Measurements from ENCODE around the gene TRNP1. TPM values are rescaled to one million over a fixed set of nuclear protein-coding genes. Genes with fewer than 3 reads are reported as not detected.

Gene TRNP1
- total RNA-seq, 1 donor from 2014 or later = 5.4 TPM

DNA sequence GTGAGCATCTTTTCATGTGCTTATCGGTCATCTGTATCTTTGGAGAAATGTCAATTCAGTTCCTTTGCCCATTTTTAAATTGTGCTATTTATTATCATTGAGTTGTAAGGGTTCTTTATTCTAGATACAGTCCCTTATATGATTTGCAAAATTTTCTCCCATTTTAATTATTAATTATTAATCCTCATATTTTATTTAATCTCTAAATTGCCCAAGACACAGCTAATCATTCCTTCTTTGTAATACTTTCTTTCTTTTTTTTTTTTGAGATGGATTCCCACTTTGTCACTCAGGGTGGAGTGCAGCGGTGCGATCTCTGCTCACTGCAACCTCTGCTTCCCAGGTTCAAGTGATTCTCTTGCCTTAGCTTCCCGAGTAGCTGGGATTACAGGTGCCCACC is 32.2 kb downstream of the TRNP1 start:
- no peak for DNase-seq (ENCODE audit: low read depth)

DNA sequence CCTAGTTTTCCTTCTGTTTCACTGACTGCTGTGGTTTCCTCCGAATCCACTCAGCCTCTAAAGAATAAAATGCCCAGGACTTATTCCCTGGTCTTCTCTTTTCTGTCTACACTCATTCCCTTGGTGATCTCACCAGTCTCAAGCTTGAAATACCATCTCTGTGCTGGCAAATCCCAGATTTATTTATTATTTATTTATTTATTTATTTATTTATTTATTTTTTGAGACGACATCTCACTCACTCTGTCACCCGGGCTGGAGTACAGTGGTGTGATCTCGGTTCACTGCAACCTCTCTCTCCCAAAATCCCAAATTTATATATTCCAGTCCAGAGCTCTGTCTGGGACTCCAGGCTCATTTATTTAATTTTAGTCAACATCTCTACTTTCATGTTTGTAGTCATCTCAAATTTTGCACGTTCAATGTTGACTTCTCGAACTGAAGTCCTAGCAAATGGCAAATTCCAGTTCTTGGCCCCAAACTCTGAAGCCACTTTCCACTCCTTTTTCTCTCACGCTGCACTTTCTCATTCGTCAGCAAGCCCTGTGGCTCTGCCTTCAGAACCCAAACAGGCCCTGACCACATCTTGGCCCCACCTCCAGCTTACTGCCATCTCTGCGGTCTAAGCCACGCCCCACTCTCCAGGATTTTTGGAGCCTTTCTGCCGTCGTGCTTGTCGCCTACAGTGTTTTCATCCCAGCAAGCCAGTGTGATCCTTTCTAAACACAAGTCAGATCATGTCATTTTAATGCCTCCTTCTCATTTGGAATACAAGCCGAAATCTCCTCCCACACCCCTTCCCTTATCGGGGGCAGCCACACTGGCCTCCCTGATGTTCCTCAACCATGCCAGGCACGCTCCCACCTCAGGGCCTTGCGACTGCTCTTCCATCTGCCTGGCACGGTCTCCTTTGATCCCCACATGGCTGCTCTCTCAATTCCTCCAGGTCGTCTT is 33.4 kb downstream of the TRNP1 start:
- peak; percentile 89 for DNase-seq (ENCODE audit: low read depth)

DNA sequence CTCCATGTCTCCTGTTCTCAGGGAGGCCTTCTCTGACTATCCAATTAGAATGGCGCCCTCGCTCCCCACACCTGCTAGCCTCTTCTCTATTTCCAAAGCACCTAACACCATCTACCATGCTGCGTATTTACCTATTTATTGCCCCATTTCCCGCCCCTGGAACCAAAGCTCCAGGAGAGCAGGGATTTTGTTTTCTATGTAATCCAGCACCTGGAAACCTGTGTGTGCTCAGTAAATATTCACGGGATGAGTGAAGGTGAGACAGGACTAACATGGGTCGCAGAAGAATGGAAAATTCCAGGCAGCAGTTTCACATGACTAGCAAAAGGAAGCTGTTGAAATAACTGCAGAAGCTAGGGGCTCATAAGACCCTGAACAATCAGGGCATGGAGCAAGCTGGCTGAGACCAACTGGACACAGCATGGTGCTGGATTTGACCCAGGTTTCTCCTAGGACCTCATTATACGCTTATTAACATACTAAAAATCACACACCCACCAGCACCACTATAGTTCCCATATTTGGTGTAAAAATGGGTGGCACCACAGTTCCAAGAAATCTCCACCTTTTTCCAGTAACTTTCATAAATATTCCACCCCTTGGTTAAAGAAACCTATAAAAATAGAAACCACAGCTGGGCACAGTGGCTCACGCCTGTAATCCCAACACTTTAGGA is 34.2 kb downstream of the TRNP1 start:
- DNase-seq (ENCODE audit: low read depth) = peak; percentile 28

DNA sequence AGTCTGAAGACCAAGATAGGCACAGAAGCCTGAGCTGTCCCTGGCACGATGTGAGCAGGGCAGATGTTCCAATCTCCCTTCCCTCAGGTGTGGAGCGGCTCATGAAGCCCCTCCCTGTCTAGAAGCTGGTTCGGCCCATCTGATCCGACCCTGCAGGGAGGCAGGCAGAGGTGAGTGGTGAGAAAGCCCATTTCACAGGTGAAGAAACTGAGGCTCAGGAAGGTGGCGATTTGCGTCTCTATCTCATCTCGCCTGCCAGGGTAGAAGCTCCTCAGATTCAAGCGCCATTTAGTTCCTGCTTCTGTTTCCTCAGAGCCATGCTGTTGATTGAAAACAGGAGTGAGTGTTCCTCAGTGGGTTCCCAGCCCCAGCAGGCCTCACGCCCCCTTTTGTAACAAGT is 36.0 kb downstream of the TRNP1 start:
- DNase-seq (ENCODE audit: low read depth) = no peak

DNA sequence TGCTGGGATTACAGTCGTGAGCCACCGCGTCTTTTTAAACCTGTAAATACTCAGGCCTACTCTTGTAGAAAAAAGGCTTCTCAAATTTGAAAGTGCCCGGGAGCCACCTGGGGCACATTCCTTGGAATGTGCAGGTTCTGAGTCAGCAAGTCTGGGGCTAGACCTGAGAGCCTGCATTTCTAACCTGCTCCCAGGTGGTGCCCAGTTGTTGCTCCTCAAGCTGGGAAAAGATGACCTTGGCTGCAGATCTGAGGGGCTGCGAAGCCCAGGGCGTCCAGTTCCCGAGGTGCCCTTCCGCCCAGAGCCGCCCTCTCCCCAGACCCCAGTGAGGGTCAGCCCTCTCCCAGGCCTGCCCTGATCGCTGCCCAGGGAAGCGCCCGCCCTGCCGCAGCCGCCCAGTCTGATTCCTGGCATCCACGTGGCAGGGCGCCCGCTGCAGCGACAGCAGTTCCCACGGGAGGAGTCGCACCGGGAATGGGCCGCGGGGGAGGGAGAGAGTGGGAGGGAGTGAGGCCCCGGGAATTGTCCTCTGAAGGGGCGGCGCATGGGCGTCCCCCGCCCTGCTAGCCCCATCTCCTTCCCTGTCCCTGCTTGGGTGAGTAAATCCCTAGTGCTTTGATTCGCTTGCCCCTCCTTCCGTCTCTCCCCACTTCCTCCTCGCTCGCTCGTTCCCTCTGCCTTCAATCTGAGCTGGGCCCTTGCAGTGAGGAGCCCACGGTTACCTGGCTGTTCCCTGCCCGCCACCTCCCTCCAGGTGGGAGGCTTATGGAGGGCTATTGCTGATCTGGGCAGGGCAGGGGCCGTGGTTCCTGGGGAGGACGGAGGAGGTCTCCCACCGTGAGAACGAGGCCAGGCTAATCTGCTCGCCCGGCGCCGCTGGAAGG is 38.0 kb downstream of the TRNP1 start:
- peak; percentile 48 for DNase-seq (ENCODE audit: low read depth)

DNA sequence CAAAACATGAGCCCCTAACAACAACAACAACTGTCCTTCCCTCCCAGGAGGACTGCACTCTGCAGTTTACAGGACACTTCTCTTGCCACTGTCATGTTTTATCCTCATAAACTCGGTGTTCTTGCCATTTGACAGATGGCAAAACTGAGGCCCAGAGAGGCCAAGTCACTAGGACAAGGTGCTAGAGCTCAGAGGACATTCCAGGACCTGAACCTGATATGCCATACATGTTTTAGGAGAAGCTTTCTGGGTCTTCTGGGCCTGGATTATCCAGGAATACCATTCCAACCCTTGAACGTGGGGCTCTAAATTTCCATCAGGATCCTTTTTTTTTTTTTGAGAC is 38.6 kb downstream of the TRNP1 start:
- DNase-seq (ENCODE audit: low read depth) = no peak

DNA sequence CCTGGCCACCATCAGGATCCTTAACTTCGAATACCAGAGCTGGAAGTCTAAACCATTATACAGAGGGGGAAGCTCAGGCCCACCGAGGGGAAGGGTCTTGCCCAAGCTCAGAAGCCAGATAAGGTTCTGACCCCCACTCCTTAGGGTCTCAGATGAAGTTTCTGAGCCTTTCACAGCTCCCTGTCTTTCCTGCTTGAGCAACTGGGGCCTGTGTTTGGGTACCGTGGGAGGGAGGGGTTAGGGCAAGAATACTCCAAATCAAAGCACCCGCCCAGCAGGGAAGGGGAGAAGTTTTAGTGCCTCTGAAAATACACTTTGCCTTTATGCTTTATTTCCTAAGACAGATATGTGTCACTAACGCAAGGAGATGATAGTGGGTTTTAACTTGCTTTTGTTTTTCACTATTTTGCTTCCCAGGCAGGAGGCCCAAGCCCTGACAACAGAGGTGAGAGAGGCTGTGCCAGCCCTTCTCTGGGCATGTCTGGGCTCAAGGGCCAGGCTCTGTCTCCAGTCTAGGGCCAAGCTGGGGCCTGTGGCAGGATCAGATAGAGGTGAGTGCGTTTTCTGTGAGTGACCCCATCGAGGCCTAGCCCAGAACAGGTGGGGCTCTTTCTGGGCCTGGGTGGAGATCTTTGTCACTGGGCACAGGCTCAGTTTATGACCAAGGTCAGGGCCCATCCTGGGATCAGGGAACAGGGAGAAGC is 39.7 kb downstream of the TRNP1 start:
- no peak for DNase-seq (ENCODE audit: low read depth)

DNA sequence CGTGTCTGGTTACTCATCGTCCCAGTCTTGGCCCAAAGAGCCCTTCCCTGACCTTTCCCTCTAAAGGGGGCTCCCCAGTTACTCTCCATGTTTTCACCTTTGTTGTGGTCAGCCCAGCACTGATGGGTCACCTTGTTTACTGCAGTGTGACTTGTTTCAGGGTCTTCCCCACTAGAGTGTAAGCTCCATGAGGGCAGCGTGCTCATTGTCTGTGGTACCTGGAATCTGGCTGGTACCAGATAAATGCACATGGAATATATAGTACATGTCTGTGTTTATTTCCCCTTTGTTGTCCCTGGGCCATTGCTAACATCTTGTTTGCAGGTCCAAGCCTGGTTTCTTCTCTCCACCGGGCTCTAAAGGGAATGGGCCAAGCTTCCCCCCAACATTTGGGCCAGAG is 41.9 kb downstream of the TRNP1 start:
- DNase-seq (ENCODE audit: low read depth) = no peak

DNA sequence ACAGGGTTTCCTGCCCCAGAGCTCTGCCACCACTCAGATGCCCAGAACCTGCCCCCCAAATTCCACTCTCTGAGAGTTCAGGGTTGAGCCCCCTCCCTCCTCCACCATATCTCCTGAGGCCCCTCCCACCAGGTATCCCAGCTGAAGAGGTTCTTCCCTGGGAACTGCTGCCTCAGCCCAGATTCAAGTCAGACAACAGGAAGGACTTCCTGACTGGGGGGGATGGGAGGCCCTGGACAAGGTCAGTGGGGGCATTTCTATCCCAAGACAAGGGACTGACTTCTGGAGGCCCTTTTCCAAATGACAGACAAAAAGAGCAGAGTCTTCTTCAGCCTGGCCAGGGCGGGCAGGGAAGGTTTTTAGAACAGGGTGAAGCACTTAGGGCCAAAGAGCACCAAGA is 43.2 kb downstream of the TRNP1 start:
- no peak for DNase-seq (ENCODE audit: low read depth)

DNA sequence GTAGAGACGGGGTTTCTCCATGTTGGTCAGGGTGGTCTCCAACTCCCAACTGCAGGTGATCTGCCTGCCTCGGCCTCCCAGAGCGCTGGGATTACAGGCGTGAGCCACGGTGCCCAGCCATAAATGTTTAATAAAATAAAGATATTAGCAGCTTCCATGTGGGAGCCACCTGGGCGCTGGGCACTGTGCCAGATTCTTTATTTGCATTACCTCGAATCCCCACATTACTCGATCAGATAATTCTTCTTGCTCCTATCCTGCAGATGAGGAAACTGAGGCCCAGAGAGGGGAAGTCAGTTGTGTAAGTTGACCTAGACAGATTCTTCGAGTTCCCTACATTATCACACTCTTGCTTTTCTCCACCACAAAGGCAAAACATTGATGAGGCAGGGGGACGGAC is 44.0 kb downstream of the TRNP1 start:
- DNase-seq (ENCODE audit: low read depth) = no peak

DNA sequence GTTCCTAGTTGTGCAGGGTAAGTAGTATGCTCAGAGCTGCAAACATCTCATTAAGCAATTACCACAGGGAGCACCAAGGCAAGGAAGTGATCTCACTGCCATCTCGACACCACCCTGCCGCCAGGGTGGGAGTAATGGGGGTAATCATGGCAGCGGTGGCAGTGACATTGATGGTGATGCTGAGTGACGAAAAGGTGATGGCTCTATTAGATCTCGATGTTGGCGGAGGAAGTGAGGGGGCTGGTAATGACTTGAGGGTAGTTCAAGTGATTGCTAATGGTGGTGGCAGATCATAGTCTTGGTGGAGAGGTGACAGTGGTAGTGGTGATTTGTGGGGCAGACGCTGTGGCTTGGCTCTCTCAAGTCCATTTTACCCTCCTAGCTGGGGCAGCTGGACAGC is 44.5 kb downstream of the TRNP1 start:
- no peak for DNase-seq (ENCODE audit: low read depth)

DNA sequence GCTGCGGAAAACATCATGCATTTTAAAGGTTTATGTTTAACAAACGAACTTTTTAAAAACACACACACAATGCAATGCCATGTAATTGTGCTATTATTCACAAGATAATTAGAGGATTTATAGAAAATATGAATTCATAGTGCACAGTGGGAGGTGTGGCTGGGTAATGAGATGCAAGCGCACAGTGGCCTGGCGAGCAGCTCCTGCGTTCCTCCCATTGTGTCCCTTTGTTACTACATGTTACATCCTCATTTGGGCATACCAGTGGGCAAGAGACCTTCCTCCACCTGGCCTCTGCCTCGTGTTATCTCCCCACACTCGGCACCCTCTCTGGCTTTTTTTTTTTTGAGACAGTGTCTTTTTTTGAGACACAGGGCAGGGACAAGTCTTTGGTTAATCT is 49.2 kb downstream of the TRNP1 start:
- DNase-seq (ENCODE audit: low read depth) = no peak

DNA sequence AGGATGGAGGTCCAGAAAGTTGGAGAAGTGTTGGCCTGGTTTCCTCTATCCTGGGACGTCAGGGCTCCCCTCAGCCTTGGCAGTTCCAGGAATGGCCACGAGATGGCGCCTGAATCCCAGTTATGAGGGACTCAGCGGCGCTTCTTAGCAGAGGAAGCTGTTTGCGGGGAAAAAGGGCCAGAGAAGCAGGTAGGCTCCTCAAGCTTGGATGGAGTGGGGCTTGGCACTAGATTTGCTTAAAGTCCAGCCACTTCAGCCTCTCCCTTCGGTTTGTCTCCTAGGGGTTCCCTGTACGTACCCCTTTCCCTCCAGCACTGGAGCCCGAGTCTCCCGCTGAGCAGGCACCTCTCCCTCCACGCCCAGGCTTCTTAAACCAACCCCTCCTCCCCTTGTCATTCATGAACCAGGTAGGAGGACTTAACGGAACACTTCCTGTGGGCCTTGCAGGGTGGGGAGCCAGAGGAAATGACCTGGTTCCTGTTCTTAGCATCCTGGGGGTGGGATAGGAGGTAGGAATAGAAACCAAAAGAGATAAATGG is 51.2 kb downstream of the TRNP1 start:
- peak; percentile 85 for DNase-seq (ENCODE audit: low read depth)

DNA sequence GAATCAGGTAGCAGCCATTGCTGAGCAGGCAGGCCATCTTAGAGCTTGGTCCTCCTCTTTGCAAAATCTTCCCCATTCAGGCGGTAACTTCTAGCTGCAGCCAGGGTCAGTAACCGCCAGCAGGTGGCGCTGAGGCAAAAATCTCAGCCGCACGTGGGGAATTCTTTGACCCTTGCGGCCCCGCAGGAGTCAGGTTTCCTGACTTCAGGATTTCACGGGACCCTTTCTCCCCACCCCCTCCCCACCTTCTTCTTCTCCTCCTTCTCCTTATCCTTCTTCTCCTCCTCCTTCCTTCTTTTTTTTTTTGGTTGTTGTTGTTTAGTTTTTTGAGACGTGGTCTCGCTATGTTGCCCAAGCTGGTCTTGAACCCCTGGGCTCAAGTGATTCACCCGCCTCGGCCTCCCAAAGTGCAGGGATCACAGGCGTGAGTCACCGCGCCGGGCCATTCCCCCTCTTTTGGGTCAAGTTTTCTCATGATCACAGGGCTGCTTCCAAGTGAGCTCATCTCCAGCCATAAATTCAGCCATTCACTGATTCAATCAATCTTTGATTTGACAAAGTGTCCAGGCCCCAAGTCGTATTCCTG is 52.6 kb downstream of the TRNP1 start:
- DNase-seq (ENCODE audit: low read depth) = peak; percentile 69

DNA sequence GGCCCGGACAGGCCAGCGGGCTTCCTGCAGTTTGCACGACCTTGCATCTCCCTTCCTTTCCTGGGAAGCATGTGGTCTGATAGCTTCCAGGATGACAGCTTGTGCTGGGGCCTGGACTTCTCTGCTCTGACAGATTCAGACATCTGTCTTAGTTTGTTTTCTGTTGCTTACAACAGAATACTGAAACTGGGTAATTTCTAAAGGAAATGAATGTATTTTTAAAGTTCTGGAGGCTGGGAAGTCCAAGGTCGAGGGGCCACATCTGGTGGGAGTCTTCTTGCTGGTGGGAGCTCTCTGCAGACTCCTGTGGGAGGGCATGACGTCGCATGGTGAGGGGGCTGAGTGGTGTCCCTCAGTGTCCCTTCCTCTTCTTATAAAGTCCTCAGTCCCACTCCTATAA is 54.4 kb downstream of the TRNP1 start:
- DNase-seq (ENCODE audit: low read depth) = no peak

DNA sequence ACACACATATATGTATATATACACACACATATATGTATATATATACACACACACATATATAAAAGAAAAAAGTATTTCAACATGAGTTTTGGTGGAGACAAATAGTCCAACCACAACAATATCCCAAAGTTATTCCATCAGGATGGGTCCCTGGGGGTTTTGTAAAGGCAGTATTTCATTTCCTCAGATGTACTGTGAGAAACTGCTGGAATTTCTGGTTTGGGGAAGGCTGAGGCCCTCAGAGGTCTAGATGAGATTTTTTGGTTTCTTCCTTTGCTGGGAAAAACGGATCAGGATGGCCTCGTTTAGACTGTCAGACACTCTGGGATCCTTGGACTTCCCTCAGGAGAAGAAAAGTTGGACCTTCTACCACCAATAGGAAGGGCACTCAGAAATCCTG is 55.6 kb downstream of the TRNP1 start:
- DNase-seq (ENCODE audit: low read depth) = no peak

DNA sequence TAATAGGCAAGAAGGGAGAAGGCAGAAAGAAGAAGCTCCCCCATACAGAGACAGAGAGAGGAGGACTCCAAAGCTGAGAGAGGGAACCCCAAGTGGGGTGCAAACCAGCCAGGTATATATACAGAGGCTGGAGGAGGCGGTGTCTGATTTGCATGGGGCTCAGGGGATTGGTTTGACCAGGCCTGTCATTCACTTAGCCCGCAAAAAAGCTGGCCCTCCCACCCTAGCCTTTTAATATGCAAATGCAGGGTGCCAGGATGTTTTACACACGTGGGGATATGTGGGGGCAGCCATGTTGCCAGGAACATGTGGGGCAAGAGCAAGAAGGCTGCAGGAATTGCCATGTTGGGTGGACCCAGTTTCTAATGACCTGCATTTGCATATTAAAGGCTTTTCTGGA is 56.1 kb downstream of the TRNP1 start:
- no peak for DNase-seq (ENCODE audit: low read depth)
